Psoas muscle (tissue), 8 donors: Measurements from ENCODE around the gene CDKAL1. TPM values are rescaled to one million over a fixed set of nuclear protein-coding genes. Genes with fewer than 3 reads are reported as not detected.

Source experiments
- ATAC-seq, 4 donors: fragments of 200-7000 bp; cut with Tn5 transposase; one replicate each; pipeline ENCODE4 v1.9.1; 2020; ENCODE audit warnings: moderate library complexity in 3 of 4, mild to moderate bottlenecking in 2 of 4
- DNase-seq, 2 donors: peaks; one replicate each; pipeline ENCODE4 v3.0.0-alpha.2; 2020
- H3K27ac ChIP-seq: fragments of 200-600 bp; one replicate; pipeline ENCODE4 v1.8.0; 2022
- H3K27me3 ChIP-seq, 3 donors: fragments of 200-600 bp in 1 of 3; one replicate each; pipeline versions ENCODE4 v1.6.1 to v1.8.0; 2013 to 2022; ENCODE audit warnings: low read length in 2 of 3, mild to moderate bottlenecking in 2 of 3, moderate library complexity in 1 of 3; ENCODE audit not compliant: insufficient read depth in 3 of 3
- H3K36me3 ChIP-seq, 2 donors: fragments of 200-600 bp in 1 of 2; one replicate each; pipeline versions ENCODE4 v1.6.1 to v1.8.0; 2013 to 2022; ENCODE audit warnings: low read depth in 1 of 2, mild to moderate bottlenecking in 1 of 2, moderate library complexity in 1 of 2; ENCODE audit not compliant: insufficient read depth in 1 of 2
- H3K4me1 ChIP-seq: fragments of 200-600 bp; one replicate; pipeline ENCODE4 v1.8.0; 2022
- H3K4me3 ChIP-seq: fragments of 200-600 bp; one replicate; pipeline ENCODE4 v1.8.0; 2022; ENCODE audit warnings: mild to moderate bottlenecking
- H3K9me3 ChIP-seq: fragments of 200-600 bp; one replicate; pipeline ENCODE4 v1.8.0; 2022
- WGBS, 3 donors: extraction: QIAGEN DNeasy Blood & Tissue Kit; methylation state at CpG; one replicate each; pipeline versions ENCODE4 v1.1.6 to v1.1.7; 2013; 5-methylcytosine and 5-hydroxymethylcytosine counted together
- intact Hi-C, 2 donors: fragments of 100-400 bp; cut with DNase I; formaldehyde crosslinking; loops; one replicate each; pipeline versions ENCODE4 v1.11.0 to v1.14.2; 2022
- polyA plus RNA-seq, 3 donors: library from polyadenylated mRNA; stranded (reverse); fragments of 200-250 nt; gene quantifications; one replicate each; pipeline ENCODE4 v1.2.3, GENCODE V29; 2013
- total RNA-seq, 4 donors: library from RNA; stranded (reverse); fragmentation: NEBNext Ultra II Directional in 2 of 4; extraction: Animal tissue kit (Norgen Biotek cat#: 25700) in 2 of 4; gene quantifications; one replicate each; pipeline versions ENCODE4 v1.2.1 to v1.2.4, GENCODE V29; 2021 to 2023
- TF ChIP-seq, protein P1 (sequence below): fragments of 200-600 bp; IDR thresholded peaks from one replicate; pipeline ENCODE4 v1.8.0; 2022; ENCODE audit warnings: antibody characterized with exemption
- donor health status: healthy with polysubstance abuse.
- donor health status: DM: no; HTN: no; CAD: no; lungs with moderate emphysema.
- donor health status: Bipolar disorder and iron deficiency.
- donor health status: healthy.
- donor health status: DM: yes; HTN: yes; CAD: no.
- donor health status: DM: no; HTN: no; CAD: no.
- donor health status: DM: no; HTN: no; CAD: no.
- donor health status: DM: yes; HTN: yes; CAD: no.

The CDKAL1 gene
- total and polyA plus RNA-seq, 7 donors: 4.5 to 16.1 (median 12.9) TPM

DNA sequence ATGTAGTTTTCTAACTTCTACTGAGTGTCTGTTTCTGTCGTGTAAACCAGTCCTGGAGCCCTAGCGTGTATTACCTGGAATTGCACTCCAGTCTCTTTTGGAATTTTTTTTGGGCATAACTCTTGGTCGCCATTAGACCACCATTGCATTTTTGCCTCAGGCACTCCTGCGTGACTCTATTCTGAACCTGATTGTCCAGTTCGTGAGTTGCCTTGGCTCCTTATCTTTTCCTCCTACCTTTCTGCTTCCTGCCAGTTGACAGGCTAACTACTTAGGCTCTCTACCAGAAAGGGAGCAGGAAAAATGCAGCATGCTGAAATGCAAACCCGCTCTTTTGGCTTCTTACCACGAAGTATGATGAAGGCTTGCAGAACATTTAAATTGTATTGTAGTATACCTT is 568.4 kb downstream of the CDKAL1 start:
- TF ChIP-seq, protein P1, sequence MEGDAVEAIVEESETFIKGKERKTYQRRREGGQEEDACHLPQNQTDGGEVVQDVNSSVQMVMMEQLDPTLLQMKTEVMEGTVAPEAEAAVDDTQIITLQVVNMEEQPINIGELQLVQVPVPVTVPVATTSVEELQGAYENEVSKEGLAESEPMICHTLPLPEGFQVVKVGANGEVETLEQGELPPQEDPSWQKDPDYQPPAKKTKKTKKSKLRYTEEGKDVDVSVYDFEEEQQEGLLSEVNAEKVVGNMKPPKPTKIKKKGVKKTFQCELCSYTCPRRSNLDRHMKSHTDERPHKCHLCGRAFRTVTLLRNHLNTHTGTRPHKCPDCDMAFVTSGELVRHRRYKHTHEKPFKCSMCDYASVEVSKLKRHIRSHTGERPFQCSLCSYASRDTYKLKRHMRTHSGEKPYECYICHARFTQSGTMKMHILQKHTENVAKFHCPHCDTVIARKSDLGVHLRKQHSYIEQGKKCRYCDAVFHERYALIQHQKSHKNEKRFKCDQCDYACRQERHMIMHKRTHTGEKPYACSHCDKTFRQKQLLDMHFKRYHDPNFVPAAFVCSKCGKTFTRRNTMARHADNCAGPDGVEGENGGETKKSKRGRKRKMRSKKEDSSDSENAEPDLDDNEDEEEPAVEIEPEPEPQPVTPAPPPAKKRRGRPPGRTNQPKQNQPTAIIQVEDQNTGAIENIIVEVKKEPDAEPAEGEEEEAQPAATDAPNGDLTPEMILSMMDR: no peak
- Histone ChIP-seq H3K27ac (no peak overlapping the region), H3K4me1 (no peaks in the 10 kb centered on the region), H3K36me3 (no peaks in the 10 kb centered on the region), H3K4me3 (no peak overlapping the region), H3K27me3 (no peaks in the 10 kb centered on the region), H3K9me3 (no peaks in the 10 kb centered on the region)
- DNase-seq (no peak), ATAC-seq (no peak)
- intact Hi-C loops: no loop called here
- 86 to 91% (median 87%) methylated on average over 7 of the region's 7 CpGs for WGBS, 3 donors

GRCh38 chr6:21103626-21104224 is 569.5 kb downstream of the CDKAL1 start:
- Histone ChIP-seq H3K9me3 (no peaks in the 10 kb centered on the region), H3K4me1 (no peaks in the 10 kb centered on the region), H3K27ac (no peak overlapping the region), H3K4me3 (no peak overlapping the region), H3K36me3 (no peaks in the 10 kb centered on the region), H3K27me3 (no peaks in the 10 kb centered on the region)
- intact Hi-C loops: no loop called here
- no peak for ATAC-seq
- TF ChIP-seq, protein P1: no peak
- DNase-seq: no peak
- WGBS, 3 donors: 32 to 61% (median 39%) methylated on average over 4 of the region's 4 CpGs

GRCh38 chr6:21104288-21104687 is 570.0 kb downstream of the CDKAL1 start:
- 77 to 96% (median 79%) methylated on average over 2 of the region's 2 CpGs for WGBS, 3 donors

GRCh38 chr6:21107796-21108195 is 573.5 kb downstream of the CDKAL1 start:
- DNase-seq (no peak), ATAC-seq (no peak)
- 95 to 99% (median 96%) methylated on average over 3 of the region's 3 CpGs for WGBS, 3 donors
- H3K36me3 ChIP-seq: no peaks in the 10 kb centered on the region
- intact Hi-C loops: no loop called here
- H3K27me3 ChIP-seq: no peaks in the 10 kb centered on the region
- H3K4me3 ChIP-seq: no peak overlapping the region
- no peak overlapping the region for H3K27ac ChIP-seq
- TF ChIP-seq, protein P1: no peak
- no peaks in the 10 kb centered on the region for H3K9me3 ChIP-seq
- no peaks in the 10 kb centered on the region for H3K4me1 ChIP-seq

More at GRCh38 chr6:21104288-21104687, 570.0 kb downstream of the CDKAL1 start:
- Histone ChIP-seq H3K27me3 (no peaks in the 10 kb centered on the region), H3K4me1 (no peaks in the 10 kb centered on the region), H3K27ac (no peak overlapping the region), H3K36me3 (no peaks in the 10 kb centered on the region), H3K9me3 (no peaks in the 10 kb centered on the region), H3K4me3 (no peak overlapping the region)
- intact Hi-C loops: no loop called here
- TF ChIP-seq, protein P1: no peak
- ATAC-seq: no peak
- DNase-seq: no peak
